HFF-Myc (cell line): ENCODE measurements around the gene SLC5A3.

Source experiments
- DNase-seq: peaks from one replicate; pipeline ENCODE4 v3.0.0-alpha.2; 2011; ENCODE audit warnings: low read depth; ENCODE audit errors: extremely low read depth
- H3K4me3 ChIP-seq: replicated peaks from 2 replicates; pipeline ENCODE4 v1.5.1; 2011; ENCODE audit warnings: low read depth, mild to moderate bottlenecking, control low read depth, low read length
- CTCF ChIP-seq: IDR thresholded peaks from 2 replicates; pipeline ENCODE4 v1.5.1; 2012; ENCODE audit warnings: mild to moderate bottlenecking, low read depth, low read length, control low read depth; ENCODE audit errors: missing control alignments

The SLC5A3 gene

GRCh38 chr21:34086887-34087306 is 13.5 kb downstream of the SLC5A3 start:
- no peak for DNase-seq
- no peak for TF ChIP-seq CTCF
- H3K4me3 ChIP-seq, result no peak overlapping the region

- no peak for DNase-seq
- no peak for TF ChIP-seq CTCF
- no peak overlapping the region for H3K4me3 ChIP-seq
These were observed 15.4 kb downstream of the SLC5A3 start for GRCh38 chr21:34088752-34089151.

GRCh38 chr21:34091032-34091431 is 17.7 kb downstream of the SLC5A3 start:
- no peak overlapping the region for H3K4me3 ChIP-seq
- no peak for DNase-seq
- TF ChIP-seq CTCF, result no peak

GRCh38 chr21:34091607-34092006 is 18.2 kb downstream of the SLC5A3 start:
- H3K4me3 ChIP-seq, result no peak overlapping the region
- peak; percentile 29 for TF ChIP-seq CTCF
- no peak for DNase-seq

- no peak for DNase-seq
- no peak overlapping the region for H3K4me3 ChIP-seq
- no peak for TF ChIP-seq CTCF
These were observed 19.0 kb downstream of the SLC5A3 start for GRCh38 chr21:34092262-34092921.

GRCh38 chr21:34093083-34093482 is 19.7 kb downstream of the SLC5A3 start:
- DNase-seq, result no peak
- H3K4me3 ChIP-seq, result no peak overlapping the region
- no peak for TF ChIP-seq CTCF

GRCh38 chr21:34094949-34095348 is 21.6 kb downstream of the SLC5A3 start:
- TF ChIP-seq CTCF, result no peak

More at GRCh38 chr21:34094949-34095348, 21.6 kb downstream of the SLC5A3 start:
- DNase-seq, result no peak
- no peak overlapping the region for H3K4me3 ChIP-seq
